COLO829 (cell line): ENCODE measurements around the gene SERPINB8.
A peak's percentile ranks its signal among the peaks of the same experiment; 100 is the strongest.

Experiments used
- DNase-seq: peaks from one replicate; pipeline ENCODE4 v3.0.0; 2012; ENCODE audit warnings: low spot score

Gene SERPINB8

GRCh38 chr18:63965716-63966330 is 4.1 kb upstream of the SERPINB8 start:
- DNase-seq = no peak

DNA sequence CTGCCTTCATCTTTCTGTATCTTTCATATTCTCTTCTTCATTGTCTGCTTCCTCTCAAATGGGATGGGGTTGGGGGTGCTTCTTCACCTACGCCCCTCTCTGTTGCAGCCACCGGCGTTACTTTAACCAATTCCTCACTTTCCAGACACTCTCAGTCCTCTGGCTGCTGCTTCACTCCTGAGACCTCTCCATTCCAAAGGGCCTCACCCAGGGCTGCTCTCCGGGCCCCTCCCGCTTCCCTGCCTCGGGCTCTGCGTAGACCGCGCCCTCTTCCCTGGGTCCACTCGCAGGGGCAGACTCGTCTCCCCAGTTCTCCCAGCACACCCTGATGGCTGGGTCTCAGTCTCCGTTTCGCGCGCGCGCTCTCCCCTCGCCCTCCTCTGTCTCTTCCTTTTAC is 926 bp downstream of the SERPINB8 start:
- no peak for DNase-seq

- DNase-seq = no peak
These were observed 1.6 kb downstream of the SERPINB8 start for GRCh38 chr18:63971320-63972001.

- DNase-seq = no peak
These were observed 2.1 kb downstream of the SERPINB8 start for GRCh38 chr18:63972002-63972376.

DNA sequence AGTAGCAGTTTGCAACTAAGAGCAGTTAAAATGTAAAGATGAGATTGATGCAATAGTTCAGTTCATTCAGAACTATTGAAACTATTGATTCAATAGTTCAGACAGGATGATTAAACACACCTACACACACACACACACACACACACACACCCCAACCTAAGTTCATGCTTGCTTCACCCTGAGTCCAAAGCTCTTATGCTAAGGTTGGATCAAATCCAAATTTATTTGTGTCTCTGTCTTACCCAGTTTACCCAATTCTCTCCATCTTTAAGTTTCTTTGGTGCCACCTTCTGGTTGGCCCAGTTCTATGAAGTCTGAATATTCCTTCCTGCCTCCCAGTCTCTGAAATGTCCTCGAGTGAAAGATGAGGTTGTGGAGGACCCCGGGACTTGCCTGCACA is 5.1 kb downstream of the SERPINB8 start:
- no peak for DNase-seq

DNA sequence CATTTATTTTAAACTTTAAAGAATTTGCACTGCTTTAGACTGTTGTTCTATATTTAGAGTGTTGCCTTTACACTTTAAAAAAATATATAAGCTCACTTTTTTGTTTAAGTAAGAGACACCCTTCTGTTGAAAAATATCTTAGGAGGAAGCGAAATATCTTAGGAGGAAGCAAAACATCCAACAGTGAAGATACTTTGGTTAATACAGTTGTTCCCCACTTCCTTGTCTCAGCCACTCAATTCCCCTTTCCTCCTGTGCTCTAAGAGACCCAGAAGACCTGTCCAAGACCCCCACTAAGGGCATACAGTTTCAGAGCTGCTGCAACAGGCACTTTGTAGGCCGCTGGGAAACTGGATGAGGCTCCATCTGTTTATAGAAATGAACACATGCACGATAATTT is 5.7 kb downstream of the SERPINB8 start:
- no peak for DNase-seq

- no peak for DNase-seq
These were observed 7.2 kb downstream of the SERPINB8 start for GRCh38 chr18:63977040-63977439.

DNA sequence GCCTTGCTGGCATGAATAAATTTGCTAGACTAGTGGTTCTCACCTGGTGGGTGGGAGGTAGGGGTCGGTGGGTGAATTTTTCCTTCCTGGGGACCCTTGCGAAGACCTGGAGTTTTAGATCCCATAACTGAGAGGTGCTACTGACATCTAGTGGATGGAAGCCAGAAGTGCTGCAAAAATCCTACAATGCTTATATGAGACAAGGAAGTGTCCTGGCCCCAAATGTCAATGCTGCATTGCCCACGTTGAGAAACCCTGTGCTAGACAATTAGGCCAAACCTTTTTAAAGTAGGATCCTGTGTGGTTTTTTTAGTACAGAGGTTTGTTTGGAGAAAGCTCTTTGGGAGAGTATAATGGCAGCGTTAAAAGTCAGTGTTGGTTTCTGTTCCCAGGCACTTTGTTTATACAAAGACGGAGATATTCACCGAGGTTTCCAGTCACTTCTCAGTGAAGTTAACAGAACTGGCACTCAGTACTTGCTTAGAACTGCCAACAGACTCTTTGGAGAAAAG is 9.6 kb downstream of the SERPINB8 start:
- DNase-seq = peak; percentile 65

DNA sequence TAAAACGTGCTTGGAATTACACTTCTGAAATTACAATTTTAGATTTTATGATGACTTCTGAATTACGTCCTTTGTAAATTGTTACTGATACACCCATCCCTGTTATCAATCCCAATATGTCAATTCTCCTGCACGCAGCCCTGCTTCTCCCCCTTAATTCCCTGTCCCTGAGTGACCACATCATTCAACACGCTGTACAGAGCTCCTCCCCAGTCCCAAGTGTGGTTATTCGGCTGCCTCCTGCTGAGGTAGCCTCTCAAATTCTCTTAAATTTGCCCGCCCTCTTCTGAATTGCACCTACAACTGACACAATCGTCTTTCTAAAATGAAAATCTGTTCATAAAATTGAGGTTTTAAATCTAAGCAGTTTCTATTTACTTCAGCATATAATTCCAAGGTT is 10.1 kb downstream of the SERPINB8 start:
- DNase-seq = no peak

GRCh38 chr18:63980896-63981460 is 11.1 kb downstream of the SERPINB8 start:
- no peak for DNase-seq

GRCh38 chr18:63981719-63982118 is 11.8 kb downstream of the SERPINB8 start:
- no peak for DNase-seq

DNA sequence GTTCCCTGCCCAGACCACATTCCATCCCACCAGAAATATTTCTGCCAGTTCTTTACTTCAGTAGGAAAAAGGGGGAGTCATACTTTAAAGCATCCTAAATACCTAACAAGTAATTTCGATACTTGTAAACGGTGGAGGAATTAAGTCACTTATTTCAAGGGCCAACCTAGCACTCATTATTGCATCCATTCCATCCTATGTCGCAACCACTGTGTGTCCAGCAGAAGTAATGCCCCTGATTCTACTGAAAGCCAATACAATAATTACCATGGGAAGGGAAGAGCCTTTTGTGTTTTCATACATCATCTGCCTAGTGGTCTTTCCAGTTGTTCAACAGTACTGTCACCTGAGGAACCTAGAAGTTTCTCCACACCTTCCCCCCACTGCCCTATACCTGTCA is 12.5 kb downstream of the SERPINB8 start:
- no peak for DNase-seq

DNA sequence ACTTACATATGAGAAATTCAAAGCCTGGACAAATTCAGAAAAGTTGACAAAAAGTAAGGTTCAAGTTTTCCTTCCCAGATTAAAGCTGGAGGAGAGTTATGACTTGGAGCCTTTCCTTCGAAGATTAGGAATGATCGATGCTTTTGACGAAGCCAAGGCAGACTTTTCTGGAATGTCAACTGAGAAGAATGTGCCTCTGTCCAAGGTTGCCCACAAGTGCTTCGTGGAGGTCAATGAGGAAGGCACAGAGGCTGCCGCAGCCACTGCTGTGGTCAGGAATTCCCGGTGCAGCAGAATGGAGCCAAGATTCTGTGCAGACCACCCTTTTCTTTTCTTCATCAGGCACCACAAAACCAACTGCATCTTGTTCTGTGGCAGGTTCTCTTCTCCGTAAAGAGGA is 17.0 kb downstream of the SERPINB8 start:
- no peak for DNase-seq

GRCh38 chr18:63987743-63988142 is 17.9 kb downstream of the SERPINB8 start:
- DNase-seq = no peak

- no peak for DNase-seq
These were observed 22.9 kb downstream of the SERPINB8 start for GRCh38 chr18:63992751-63993150.

DNA sequence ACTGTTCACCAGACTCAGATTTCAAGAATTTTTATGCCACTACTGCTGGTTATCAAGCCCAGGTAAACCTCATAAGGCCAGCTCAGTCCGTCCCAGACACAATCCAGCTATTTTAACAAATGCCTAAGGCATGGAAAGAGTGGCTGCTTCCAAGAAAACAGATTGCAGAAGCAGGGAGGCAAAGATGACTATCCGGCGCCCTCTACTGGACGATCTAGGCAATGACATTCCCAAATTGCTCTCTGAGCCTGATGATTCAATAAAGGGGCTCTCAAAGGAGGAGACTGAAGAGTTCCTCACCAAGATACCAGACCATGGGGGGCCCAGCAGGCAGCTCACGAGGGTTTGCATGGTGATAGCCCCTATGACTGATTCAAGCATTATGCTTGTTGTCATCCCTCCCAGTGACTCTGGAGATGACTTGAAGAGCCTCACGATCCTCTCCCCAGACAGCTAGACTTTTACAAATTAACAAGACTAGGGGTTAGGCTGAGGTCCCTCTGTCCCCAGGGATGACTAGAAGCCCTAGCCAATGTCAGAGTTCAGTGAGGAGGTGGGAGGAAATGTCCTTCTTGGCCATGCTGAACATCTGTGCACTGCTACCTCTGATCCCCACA is 25.0 kb downstream of the SERPINB8 start:
- DNase-seq = peak; percentile 62

GRCh38 chr18:63997041-63997440 is 27.2 kb downstream of the SERPINB8 start:
- DNase-seq = no peak

GRCh38 chr18:63997606-63998005 is 27.7 kb downstream of the SERPINB8 start:
- DNase-seq = no peak

DNA sequence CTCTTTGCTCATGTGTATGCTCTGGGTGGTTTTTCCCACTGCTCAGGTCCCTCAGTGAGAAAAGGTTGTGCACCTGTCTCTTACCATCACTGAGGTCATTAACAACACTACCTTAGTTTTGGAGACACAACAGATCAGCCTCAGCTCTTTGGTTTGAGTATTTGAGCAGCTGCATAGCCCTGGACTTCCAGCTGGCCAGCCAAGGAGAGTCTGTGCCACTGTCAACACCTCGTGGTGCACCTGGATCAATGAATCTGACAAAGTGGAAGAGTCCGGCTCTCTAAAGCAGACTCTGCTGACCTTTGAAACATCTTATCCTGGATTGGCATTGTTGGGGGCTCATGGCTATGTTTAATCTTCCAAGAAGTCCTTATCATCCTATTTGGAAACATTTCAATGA is 30.0 kb downstream of the SERPINB8 start:
- DNase-seq = no peak

GRCh38 chr18:64002581-64002980 is 32.7 kb downstream of the SERPINB8 start:
- DNase-seq = no peak

DNA sequence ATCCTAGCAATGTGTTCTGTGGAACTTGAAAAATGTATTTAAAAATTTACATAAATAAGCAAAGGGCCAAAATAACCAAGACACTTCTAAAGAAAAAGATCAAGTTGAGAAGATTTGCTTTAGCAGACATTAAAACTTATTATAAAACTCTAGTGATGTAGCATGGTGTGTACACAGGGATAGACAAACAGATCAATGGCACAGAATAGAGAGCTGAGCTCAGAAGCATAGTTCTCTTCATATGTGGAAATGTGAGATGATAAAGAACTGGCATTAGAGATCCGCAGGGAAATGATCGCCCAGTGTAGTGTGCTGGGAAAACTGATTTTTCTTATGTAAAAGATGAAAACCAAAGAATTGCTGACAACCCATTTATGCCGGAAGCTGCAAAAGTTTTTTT is 39.4 kb downstream of the SERPINB8 start:
- DNase-seq = no peak

DNA sequence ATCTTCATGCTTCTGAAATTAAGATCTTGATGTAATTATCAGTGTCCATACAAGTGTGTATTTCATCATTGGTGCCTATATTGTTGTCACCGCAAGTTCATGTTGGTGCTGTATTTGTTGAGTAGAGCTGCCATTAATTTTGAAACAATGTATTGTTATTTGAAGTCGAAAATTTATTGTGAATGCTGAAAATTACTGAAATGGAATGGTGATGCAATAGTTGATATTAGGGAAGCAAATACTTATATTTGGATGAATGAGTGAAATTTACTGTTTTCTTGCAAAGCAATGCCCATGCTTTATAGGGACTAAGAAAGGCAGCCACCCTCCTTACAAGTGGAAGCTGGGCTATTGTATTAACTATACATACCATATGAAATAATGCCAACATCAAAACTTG is 41.6 kb downstream of the SERPINB8 start:
- no peak for DNase-seq

- DNase-seq = peak; percentile 23
These were observed 48.0 kb downstream of the SERPINB8 start for GRCh38 chr18:64017870-64018269.
